Measurements from ENCODE around the gene MAD1L1.

DNA sequence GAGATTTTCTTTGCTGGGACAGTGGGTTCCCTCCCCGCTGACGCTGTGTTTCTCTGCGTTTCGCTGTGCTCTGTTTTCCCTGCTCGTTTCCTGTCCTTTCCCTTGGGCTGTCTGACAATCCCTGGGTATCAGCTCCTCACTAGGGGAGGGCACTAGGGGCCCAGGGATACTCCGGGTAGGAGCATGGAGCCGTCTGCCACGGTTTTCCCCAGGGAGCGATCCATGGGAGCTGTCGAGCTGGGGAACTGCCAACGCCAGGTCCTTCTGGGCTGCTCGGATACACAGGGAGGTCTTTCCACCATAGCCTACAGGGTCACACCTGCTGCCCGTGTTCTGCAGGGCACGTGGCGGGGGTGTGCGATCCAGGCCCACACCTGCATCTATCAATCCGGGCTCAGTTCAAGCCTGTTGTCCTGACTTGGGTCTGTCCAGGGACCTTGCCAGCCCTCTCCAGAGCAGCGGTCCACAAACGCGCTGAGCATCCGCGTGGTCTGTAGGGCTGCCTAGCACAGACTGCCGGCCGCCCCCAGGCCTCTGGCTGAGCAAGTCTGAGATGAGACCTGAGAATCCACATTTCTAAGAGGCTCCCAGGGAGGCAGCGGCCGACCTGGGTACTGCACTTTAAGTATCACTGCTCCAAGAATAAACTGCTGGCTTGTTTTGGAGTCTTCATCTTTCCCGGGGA is 299.5 kb downstream of the MAD1L1 start:
- TF ChIP-seq, protein P1, sequence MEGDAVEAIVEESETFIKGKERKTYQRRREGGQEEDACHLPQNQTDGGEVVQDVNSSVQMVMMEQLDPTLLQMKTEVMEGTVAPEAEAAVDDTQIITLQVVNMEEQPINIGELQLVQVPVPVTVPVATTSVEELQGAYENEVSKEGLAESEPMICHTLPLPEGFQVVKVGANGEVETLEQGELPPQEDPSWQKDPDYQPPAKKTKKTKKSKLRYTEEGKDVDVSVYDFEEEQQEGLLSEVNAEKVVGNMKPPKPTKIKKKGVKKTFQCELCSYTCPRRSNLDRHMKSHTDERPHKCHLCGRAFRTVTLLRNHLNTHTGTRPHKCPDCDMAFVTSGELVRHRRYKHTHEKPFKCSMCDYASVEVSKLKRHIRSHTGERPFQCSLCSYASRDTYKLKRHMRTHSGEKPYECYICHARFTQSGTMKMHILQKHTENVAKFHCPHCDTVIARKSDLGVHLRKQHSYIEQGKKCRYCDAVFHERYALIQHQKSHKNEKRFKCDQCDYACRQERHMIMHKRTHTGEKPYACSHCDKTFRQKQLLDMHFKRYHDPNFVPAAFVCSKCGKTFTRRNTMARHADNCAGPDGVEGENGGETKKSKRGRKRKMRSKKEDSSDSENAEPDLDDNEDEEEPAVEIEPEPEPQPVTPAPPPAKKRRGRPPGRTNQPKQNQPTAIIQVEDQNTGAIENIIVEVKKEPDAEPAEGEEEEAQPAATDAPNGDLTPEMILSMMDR (IDR thresholded peaks at IDR 0.05) = no peak
- TF ChIP-seq ZNF138 (CRISPR knock-in tag; conservative IDR thresholded peaks at IDR 0.05) = no peak
- TF ChIP-seq, protein P2, sequence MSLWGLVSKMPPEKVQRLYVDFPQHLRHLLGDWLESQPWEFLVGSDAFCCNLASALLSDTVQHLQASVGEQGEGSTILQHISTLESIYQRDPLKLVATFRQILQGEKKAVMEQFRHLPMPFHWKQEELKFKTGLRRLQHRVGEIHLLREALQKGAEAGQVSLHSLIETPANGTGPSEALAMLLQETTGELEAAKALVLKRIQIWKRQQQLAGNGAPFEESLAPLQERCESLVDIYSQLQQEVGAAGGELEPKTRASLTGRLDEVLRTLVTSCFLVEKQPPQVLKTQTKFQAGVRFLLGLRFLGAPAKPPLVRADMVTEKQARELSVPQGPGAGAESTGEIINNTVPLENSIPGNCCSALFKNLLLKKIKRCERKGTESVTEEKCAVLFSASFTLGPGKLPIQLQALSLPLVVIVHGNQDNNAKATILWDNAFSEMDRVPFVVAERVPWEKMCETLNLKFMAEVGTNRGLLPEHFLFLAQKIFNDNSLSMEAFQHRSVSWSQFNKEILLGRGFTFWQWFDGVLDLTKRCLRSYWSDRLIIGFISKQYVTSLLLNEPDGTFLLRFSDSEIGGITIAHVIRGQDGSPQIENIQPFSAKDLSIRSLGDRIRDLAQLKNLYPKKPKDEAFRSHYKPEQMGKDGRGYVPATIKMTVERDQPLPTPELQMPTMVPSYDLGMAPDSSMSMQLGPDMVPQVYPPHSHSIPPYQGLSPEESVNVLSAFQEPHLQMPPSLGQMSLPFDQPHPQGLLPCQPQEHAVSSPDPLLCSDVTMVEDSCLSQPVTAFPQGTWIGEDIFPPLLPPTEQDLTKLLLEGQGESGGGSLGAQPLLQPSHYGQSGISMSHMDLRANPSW (CRISPR knock-in tag; conservative IDR thresholded peaks at IDR 0.05; ENCODE audit: low read depth) = no peak
- TF ChIP-seq IRF2 (CRISPR knock-in tag; IDR thresholded peaks at IDR 0.05; ENCODE audit: borderline replicate concordance, low read depth) = no peak
- TF ChIP-seq GRHL2 (CRISPR knock-in tag; IDR thresholded peaks at IDR 0.05; ENCODE audit: insufficient replicate concordance, severe bottlenecking) = no peak
- no peak for TF ChIP-seq ATF1 (CRISPR knock-in tag; IDR thresholded peaks at IDR 0.05)
- TF ChIP-seq, protein P3, sequence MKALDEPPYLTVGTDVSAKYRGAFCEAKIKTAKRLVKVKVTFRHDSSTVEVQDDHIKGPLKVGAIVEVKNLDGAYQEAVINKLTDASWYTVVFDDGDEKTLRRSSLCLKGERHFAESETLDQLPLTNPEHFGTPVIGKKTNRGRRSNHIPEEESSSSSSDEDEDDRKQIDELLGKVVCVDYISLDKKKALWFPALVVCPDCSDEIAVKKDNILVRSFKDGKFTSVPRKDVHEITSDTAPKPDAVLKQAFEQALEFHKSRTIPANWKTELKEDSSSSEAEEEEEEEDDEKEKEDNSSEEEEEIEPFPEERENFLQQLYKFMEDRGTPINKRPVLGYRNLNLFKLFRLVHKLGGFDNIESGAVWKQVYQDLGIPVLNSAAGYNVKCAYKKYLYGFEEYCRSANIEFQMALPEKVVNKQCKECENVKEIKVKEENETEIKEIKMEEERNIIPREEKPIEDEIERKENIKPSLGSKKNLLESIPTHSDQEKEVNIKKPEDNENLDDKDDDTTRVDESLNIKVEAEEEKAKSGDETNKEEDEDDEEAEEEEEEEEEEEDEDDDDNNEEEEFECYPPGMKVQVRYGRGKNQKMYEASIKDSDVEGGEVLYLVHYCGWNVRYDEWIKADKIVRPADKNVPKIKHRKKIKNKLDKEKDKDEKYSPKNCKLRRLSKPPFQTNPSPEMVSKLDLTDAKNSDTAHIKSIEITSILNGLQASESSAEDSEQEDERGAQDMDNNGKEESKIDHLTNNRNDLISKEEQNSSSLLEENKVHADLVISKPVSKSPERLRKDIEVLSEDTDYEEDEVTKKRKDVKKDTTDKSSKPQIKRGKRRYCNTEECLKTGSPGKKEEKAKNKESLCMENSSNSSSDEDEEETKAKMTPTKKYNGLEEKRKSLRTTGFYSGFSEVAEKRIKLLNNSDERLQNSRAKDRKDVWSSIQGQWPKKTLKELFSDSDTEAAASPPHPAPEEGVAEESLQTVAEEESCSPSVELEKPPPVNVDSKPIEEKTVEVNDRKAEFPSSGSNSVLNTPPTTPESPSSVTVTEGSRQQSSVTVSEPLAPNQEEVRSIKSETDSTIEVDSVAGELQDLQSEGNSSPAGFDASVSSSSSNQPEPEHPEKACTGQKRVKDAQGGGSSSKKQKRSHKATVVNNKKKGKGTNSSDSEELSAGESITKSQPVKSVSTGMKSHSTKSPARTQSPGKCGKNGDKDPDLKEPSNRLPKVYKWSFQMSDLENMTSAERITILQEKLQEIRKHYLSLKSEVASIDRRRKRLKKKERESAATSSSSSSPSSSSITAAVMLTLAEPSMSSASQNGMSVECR (CRISPR knock-in tag; IDR thresholded peaks at IDR 0.05; ENCODE audit: borderline replicate concordance) = no peak
- no peak for TF ChIP-seq KAT7 (CRISPR knock-in tag; IDR thresholded peaks at IDR 0.05; ENCODE audit: borderline replicate concordance)
- no peak for TF ChIP-seq GTF2I (CRISPR knock-in tag; conservative IDR thresholded peaks at IDR 0.05)
- no peak for TF ChIP-seq TCF7 (CRISPR knock-in tag; IDR thresholded peaks at IDR 0.05; ENCODE audit: low read depth)
